ENCODE measurements around the gene SNTN. TPM values are rescaled to one million over a fixed set of nuclear protein-coding genes. Genes with fewer than 3 reads are reported as not detected.

Gene SNTN
- polyA plus RNA-seq (2013, experiment 1 of 2) = not detected
- polyA plus RNA-seq (2013, experiment 2 of 2) = not detected

DNA sequence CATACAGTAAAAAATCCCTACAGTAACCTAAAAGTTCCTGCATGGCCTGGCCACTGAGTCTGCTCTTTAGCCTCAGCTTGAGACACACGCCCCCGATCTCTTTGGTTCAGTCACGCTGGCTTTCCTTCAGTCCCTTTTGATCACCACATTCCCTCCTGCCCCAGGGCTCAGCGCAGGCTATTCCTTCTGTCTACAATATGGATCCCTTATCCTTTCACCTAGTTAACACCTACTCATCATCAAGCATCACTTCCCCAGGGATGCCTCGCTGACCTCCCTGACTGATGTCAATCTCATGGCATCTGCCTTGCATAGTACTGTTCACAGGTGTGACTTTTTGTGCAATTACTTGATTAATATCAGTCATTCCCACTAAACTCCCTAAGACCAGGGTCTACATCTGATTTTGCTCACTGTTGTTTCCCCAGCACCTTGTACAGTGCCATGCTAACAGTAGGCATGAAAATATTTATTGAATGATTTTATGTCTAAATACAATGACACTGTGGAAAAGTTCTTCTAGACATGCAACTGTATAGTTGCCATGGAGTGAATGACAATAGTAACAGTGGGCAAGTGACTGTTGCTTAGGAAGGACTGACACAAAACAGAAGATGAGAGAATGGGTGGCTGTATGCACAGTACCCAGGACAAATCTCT lies at the start of gene SNTN:
SNTN (plus strand) TSS at position 610 of the 660 bp plus-strand sequence; CDS start at position 623, 13 bp downstream.
- Histone ChIP-seq H3K27me3 (ENCODE audit: insufficient read depth, low read length) (no peaks in the 10 kb centered on the region), H3K36me3 (ENCODE audit: insufficient read depth, low read length) (no peaks in the 10 kb centered on the region), H3K27ac (ENCODE audit: low read depth, low read length) (no peak within 1 kb of the TSS), H3K4me3 (ENCODE audit: low read length) (no peak within 1 kb of the TSS), H3K9ac (ENCODE audit: low read depth, low read length) (no peak within 1 kb of the TSS), H3K9me3 (ENCODE audit: insufficient read depth, low read depth, low read length) (no peaks in the 10 kb centered on the region), H3K4me1 (ENCODE audit: insufficient read depth, low read length) (no peaks in the 10 kb centered on the region)
- WGBS = 80% methylated on average over 5 of the region's 5 CpGs

GRCh38 chr3:63607716-63608115 lies 44.8 kb upstream of the SNTN start:
- no peaks in the 10 kb centered on the region for H3K27me3 ChIP-seq (ENCODE audit: insufficient read depth, low read length)
- no peaks in the 10 kb centered on the region for H3K9me3 ChIP-seq (ENCODE audit: insufficient read depth, low read depth, low read length)
- H3K9ac ChIP-seq (ENCODE audit: low read depth, low read length) = no peak overlapping the region
- no peak overlapping the region for H3K4me3 ChIP-seq (ENCODE audit: low read length)
- no peaks in the 10 kb centered on the region for H3K36me3 ChIP-seq (ENCODE audit: insufficient read depth, low read length)
- H3K4me1 ChIP-seq (ENCODE audit: insufficient read depth, low read length) = no peaks in the 10 kb centered on the region
- WGBS = 90% methylated on average over 2 of the region's 3 CpGs
- H3K27ac ChIP-seq (ENCODE audit: low read depth, low read length) = no peak overlapping the region

- H3K9me3 ChIP-seq (ENCODE audit: insufficient read depth, low read depth, low read length) = no peaks in the 10 kb centered on the region
- H3K9ac ChIP-seq (ENCODE audit: low read depth, low read length) = no peak overlapping the region
- peaks cover 4% of the 10 kb centered on the region; the same call in 1 of the 2 replicates for H3K4me1 ChIP-seq (ENCODE audit: insufficient read depth, low read length)
- no peak overlapping the region for H3K4me3 ChIP-seq (ENCODE audit: low read length)
- no peaks in the 10 kb centered on the region for H3K27me3 ChIP-seq (ENCODE audit: insufficient read depth, low read length)
- H3K27ac ChIP-seq (ENCODE audit: low read depth, low read length) = no peak overlapping the region
- H3K36me3 ChIP-seq (ENCODE audit: insufficient read depth, low read length) = no peaks in the 10 kb centered on the region
- 94% methylated on average over 7 of the region's 7 CpGs for WGBS
Observed at GRCh38 chr3:63609408-63609807, 43.1 kb upstream of the SNTN start.

DNA sequence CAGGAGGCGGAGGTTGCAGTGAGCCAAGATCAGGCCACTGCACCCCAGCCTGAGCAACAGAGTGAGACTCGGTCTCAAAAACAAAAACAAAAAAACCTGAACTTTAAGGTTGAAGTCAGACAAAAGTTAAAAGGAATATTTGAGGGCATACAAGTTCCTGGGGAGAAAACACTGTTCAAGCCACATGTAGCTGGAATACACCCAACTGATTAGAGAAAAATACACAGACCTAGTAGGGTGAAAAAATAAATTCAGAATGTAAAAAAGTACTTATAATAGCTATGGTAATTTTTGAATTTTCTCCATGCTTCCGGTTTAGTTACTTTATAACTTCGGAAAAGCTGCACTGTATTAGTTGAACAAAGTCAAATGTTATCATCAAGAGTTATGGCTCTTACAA lies 42.6 kb upstream of the SNTN start:
- WGBS = 98% methylated on average over 4 of the region's 4 CpGs
- H3K36me3 ChIP-seq (ENCODE audit: insufficient read depth, low read length) = no peaks in the 10 kb centered on the region
- no peaks in the 10 kb centered on the region for H3K27me3 ChIP-seq (ENCODE audit: insufficient read depth, low read length)
- H3K9me3 ChIP-seq (ENCODE audit: insufficient read depth, low read depth, low read length) = no peaks in the 10 kb centered on the region
- no peak overlapping the region for H3K9ac ChIP-seq (ENCODE audit: low read depth, low read length)
- no peak overlapping the region for H3K4me3 ChIP-seq (ENCODE audit: low read length)
- peaks cover 4% of the 10 kb centered on the region; the same call in 1 of the 2 replicates for H3K4me1 ChIP-seq (ENCODE audit: insufficient read depth, low read length)
- H3K27ac ChIP-seq (ENCODE audit: low read depth, low read length) = no peak overlapping the region

- H3K9me3 ChIP-seq (ENCODE audit: insufficient read depth, low read depth, low read length) = no peaks in the 10 kb centered on the region
- H3K4me1 ChIP-seq (ENCODE audit: insufficient read depth, low read length) = peaks cover 4% of the 10 kb centered on the region; the same call in 1 of the 2 replicates
- no peak overlapping the region for H3K9ac ChIP-seq (ENCODE audit: low read depth, low read length)
- H3K4me3 ChIP-seq (ENCODE audit: low read length) = no peak overlapping the region
- no peaks in the 10 kb centered on the region for H3K36me3 ChIP-seq (ENCODE audit: insufficient read depth, low read length)
- H3K27ac ChIP-seq (ENCODE audit: low read depth, low read length) = no peak overlapping the region
- 100% methylated on average over 1 of the region's 1 CpG for WGBS
- H3K27me3 ChIP-seq (ENCODE audit: insufficient read depth, low read length) = no peaks in the 10 kb centered on the region
Observed at GRCh38 chr3:63611382-63611781, 41.1 kb upstream of the SNTN start.

DNA sequence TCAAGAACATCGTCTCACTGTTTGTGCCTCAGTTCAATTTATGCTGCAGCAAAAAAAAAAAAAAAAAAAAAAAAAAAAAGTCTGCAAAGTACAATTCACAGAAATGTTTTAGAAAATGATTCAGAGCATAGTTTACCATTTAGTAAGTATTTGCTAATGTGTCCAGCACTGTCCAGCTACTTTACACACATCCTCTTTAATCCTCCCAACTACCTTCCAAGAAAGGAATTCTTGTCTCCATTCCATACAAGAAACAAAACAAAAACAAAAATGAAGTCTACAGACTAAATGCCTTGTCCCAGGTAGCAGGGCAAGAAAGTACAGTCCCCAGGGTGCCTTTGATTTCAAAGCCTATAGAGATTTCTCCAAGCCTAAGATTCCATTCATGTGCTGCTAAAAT lies 38.9 kb upstream of the SNTN start:
- Histone ChIP-seq H3K4me1 (ENCODE audit: insufficient read depth, low read length) (peaks cover 8% of the 10 kb centered on the region), H3K27me3 (ENCODE audit: insufficient read depth, low read length) (no peaks in the 10 kb centered on the region), H3K36me3 (ENCODE audit: insufficient read depth, low read length) (no peaks in the 10 kb centered on the region), H3K9me3 (ENCODE audit: insufficient read depth, low read depth, low read length) (no peaks in the 10 kb centered on the region), H3K4me3 (ENCODE audit: low read length) (no peak overlapping the region), H3K27ac (ENCODE audit: low read depth, low read length) (no peak overlapping the region), H3K9ac (ENCODE audit: low read depth, low read length) (no peak overlapping the region)
- WGBS = 43% methylated on average over 1 of the region's 1 CpG

DNA sequence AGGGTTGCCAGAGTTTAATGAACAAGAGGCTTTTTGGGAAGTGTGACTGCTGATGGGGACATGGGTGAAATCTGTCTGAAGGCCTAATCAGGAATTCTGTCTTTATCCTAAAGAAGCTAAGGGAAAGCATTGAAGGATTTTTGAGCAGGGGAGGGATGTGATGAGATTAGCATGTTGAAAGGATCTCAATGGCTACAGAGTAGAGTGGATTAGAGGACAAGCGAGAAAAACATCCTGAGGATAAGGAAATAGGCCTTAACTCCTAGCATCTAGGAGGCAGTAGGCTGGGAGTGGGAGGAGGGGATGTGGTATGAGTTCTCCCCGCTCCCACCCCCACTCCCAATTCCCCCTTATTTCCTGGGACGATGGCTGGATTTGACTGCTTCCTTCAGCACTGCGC lies 35.1 kb upstream of the SNTN start:
- Histone ChIP-seq H3K9ac (ENCODE audit: low read depth, low read length) (no peak overlapping the region), H3K9me3 (ENCODE audit: insufficient read depth, low read depth, low read length) (no peaks in the 10 kb centered on the region), H3K4me1 (ENCODE audit: insufficient read depth, low read length) (peaks cover 8% of the 10 kb centered on the region), H3K27me3 (ENCODE audit: insufficient read depth, low read length) (no peaks in the 10 kb centered on the region), H3K27ac (ENCODE audit: low read depth, low read length) (no peak overlapping the region), H3K4me3 (ENCODE audit: low read length) (no peak overlapping the region), H3K36me3 (ENCODE audit: insufficient read depth, low read length) (no peaks in the 10 kb centered on the region)
- WGBS = 78% methylated on average over 4 of the region's 4 CpGs

DNA sequence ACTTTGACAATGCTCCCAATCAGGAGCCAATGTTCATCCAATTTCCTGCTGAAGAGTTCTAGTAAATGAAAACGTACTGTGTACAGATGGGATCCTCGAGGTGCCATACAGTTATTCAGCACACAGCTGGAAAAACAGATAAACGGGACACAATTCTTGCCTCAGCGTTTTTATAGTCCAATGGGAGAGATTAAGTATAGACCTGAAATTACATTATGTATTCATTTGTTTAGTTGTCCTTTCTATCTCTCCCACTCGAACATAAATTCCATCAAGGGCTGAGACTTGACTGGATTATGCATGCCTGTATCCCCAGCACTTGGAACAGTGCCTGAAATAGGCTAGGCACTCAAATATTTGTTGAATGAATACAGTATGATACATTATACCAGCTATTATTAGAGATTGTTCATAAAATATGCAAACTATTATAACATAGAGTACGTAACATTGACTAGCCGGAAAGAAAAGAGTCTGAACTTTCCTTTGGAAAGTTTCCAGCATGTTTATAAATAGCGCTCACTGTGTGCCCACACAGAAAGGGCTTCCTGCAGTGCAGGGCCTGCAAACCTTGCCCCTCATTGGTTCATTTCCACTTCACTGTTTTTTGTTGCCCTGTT lies 27.4 kb upstream of the SNTN start:
- H3K4me3 ChIP-seq (ENCODE audit: low read length) = no peak overlapping the region
- H3K27ac ChIP-seq (ENCODE audit: low read depth, low read length) = no peak overlapping the region
- H3K9ac ChIP-seq (ENCODE audit: low read depth, low read length) = no peak overlapping the region
- H3K4me1 ChIP-seq (ENCODE audit: insufficient read depth, low read length) = peaks cover 27% of the 10 kb centered on the region
- H3K36me3 ChIP-seq (ENCODE audit: insufficient read depth, low read length) = no peaks in the 10 kb centered on the region
- H3K9me3 ChIP-seq (ENCODE audit: insufficient read depth, low read depth, low read length) = no peaks in the 10 kb centered on the region
- H3K27me3 ChIP-seq (ENCODE audit: insufficient read depth, low read length) = no peaks in the 10 kb centered on the region
- WGBS = 92% methylated on average over 8 of the region's 8 CpGs

DNA sequence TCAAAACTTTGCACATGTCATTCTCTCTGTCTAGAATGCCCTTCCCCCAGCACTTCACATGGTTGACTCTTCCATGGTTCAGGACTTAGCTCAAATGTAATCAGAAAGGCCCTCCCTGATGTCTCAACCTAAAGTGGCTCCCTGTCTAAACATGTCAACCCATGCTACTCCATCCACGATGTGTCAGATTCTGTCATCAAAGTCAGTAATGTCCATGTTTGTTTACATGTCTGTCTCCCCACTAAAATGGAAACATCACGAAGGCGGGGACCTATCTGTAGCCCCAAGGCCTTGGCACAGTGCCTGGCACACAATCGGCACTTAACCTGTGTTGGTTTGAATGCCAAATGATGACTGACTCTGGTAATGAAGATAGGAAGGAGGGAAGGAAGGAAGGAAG lies 20.8 kb upstream of the SNTN start:
- H3K4me3 ChIP-seq (ENCODE audit: low read length) = no peak overlapping the region
- H3K27ac ChIP-seq (ENCODE audit: low read depth, low read length) = no peak overlapping the region
- 0 out of 2 replicates have a peak, but pooled peaks cover under 1% of the 10 kb centered on the region for H3K4me1 ChIP-seq (ENCODE audit: insufficient read depth, low read length)
- H3K9ac ChIP-seq (ENCODE audit: low read depth, low read length) = no peak overlapping the region
- no peaks in the 10 kb centered on the region for H3K36me3 ChIP-seq (ENCODE audit: insufficient read depth, low read length)
- H3K27me3 ChIP-seq (ENCODE audit: insufficient read depth, low read length) = no peaks in the 10 kb centered on the region
- 96% methylated on average over 4 of the region's 4 CpGs for WGBS
- 0 out of 2 replicates have a peak, but pooled peaks cover 2% of the 10 kb centered on the region for H3K9me3 ChIP-seq (ENCODE audit: insufficient read depth, low read depth, low read length)

DNA sequence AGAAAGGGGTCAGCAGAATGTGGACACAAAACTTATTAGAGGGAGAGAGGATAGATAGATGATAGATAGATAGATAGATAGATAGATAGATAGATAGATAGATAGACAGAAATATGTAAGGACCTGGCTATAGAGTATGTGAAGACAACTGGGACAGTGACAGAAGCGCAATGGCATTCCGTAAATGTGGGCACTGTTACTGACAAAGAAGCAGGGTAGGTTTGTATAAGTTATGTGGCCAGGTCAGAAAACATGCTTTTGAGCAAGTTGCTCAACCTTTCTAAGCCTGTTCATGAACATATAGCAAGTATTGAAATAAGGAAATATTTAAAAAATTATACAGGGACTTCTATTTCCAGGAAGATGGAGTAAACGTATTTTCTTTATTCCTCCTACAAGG lies 17.3 kb upstream of the SNTN start:
- Histone ChIP-seq H3K36me3 (ENCODE audit: insufficient read depth, low read length) (no peaks in the 10 kb centered on the region), H3K27me3 (ENCODE audit: insufficient read depth, low read length) (no peaks in the 10 kb centered on the region), H3K4me1 (ENCODE audit: insufficient read depth, low read length) (no peaks in the 10 kb centered on the region), H3K9me3 (ENCODE audit: insufficient read depth, low read depth, low read length) (0 out of 2 replicates have a peak, but pooled peaks cover 3% of the 10 kb centered on the region), H3K4me3 (ENCODE audit: low read length) (no peak overlapping the region), H3K9ac (ENCODE audit: low read depth, low read length) (no peak overlapping the region), H3K27ac (ENCODE audit: low read depth, low read length) (no peak overlapping the region)
- 98% methylated on average over 2 of the region's 3 CpGs for WGBS

DNA sequence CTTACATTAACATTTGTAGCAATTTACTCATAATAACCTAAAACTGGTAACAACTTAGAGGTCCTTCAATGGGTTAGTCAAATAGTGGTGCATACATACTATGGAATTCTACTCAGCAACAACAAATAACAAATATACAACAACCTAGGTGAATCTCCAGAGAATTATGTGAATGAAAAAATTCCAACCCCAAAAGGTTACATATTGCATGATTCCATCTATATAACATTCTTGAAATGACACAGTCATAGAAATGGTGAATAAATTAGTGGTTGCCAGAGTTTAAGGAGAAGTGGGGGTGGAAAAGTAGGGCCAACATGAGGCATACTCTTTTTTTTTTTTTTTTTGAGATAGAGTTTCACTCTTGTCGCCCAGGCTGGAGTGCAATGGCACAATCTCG lies 12.7 kb upstream of the SNTN start:
- 95% methylated on average over 2 of the region's 2 CpGs for WGBS
- Histone ChIP-seq H3K27me3 (ENCODE audit: insufficient read depth, low read length) (no peaks in the 10 kb centered on the region), H3K27ac (ENCODE audit: low read depth, low read length) (no peak overlapping the region), H3K36me3 (ENCODE audit: insufficient read depth, low read length) (no peaks in the 10 kb centered on the region), H3K4me1 (ENCODE audit: insufficient read depth, low read length) (peaks cover 9% of the 10 kb centered on the region), H3K9me3 (ENCODE audit: insufficient read depth, low read depth, low read length) (0 out of 2 replicates have a peak, but pooled peaks cover 3% of the 10 kb centered on the region), H3K9ac (ENCODE audit: low read depth, low read length) (no peak overlapping the region), H3K4me3 (ENCODE audit: low read length) (no peak overlapping the region)

Measured in HUES64 (cell line).